VCaP (cell line): Measurements from ENCODE around the gene C1QTNF6.

ENCODE experiments used
- H3K27ac ChIP-seq: fragments of 450-650 bp; 2 replicates; pipeline ENCODE4 v1.5.1; 2017
- CTCF ChIP-seq: fragments of 450-650 bp; conservative IDR thresholded peaks from 2 replicates; pipeline ENCODE4 v1.5.1; 2017; ENCODE audit warnings: mild to moderate bottlenecking, moderate library complexity

The C1QTNF6 gene

GRCh38 chr22:37147186-37147990 is 40.7 kb downstream of the C1QTNF6 start:
- TF ChIP-seq CTCF = no peak

GRCh38 chr22:37146507-37147180 is 41.4 kb downstream of the C1QTNF6 start:
- no peak overlapping the region for H3K27ac ChIP-seq
- TF ChIP-seq CTCF = no peak

More at GRCh38 chr22:37147186-37147990, 40.7 kb downstream of the C1QTNF6 start:
- no peak overlapping the region for H3K27ac ChIP-seq

GRCh38 chr22:37146051-37146385 is 42.0 kb downstream of the C1QTNF6 start:
- no peak for TF ChIP-seq CTCF
- no peak overlapping the region for H3K27ac ChIP-seq

GRCh38 chr22:37145180-37146050 is 42.6 kb downstream of the C1QTNF6 start:
- no peak overlapping the region for H3K27ac ChIP-seq
- no peak for TF ChIP-seq CTCF

GRCh38 chr22:37144180-37144554 is 43.9 kb downstream of the C1QTNF6 start:
- no peak overlapping the region for H3K27ac ChIP-seq
- TF ChIP-seq CTCF = no peak

- TF ChIP-seq CTCF = no peak
- H3K27ac ChIP-seq = no peak overlapping the region
Measured at GRCh38 chr22:37141971-37142370, 46.1 kb downstream of the C1QTNF6 start.

GRCh38 chr22:37141476-37141875 is 46.6 kb downstream of the C1QTNF6 start:
- no peak overlapping the region for H3K27ac ChIP-seq
- no peak for TF ChIP-seq CTCF
